ENCODE measurements around the gene PRLH. TPM values are rescaled to one million over a fixed set of nuclear protein-coding genes. Genes with fewer than 3 reads are reported as not detected.

Gene PRLH
- total RNA-seq, 4 donors from 2014 or later, result not detected

DNA sequence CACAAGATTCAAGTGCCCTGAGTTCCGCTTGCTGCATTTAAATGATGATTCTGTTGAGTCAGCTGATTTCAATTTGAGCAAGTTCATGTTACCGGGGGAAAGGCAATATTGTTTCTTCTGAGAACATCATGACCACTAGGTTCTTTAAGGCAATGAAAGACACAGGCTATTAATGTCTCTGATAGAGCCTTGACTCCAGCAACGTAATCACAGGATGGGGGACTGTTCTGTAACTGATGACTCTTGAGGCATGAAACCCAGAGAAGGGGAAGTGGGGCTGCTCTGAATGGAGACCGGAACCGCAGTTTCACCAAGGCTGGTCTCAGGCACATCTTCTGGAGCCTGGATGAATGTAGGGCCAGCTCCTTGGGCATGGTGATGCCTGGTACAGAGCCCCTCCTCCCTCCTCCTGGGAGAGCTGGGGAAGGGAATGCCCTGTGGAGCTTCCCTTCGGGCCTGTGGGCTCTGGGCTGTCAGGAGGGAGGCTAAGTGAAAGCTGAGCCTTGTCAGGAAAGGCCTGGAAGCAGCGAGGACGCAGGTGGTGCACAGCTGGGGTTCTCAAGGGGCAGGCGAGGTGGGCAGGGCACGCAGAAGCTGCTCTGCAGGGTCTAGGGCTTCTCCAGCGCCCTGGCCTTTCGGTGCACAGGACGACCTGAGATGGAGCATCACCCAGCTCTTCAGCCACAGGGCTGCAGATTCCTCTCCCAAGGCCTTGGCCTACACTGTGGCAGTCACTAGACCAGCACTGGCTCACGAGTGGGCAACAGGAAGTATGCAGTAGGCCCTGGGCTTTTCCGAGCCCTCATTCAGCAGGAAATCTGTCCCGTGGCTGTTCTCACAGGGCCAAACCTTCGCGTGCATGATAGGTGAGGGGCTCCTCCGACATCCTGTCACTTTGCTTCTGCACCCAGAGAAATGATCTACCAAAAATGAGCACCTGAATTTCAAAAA, 36.6 kb upstream of the PRLH start:
- H3K36me3 ChIP-seq, result no peaks in the 10 kb centered on the region
- no peak for TF ChIP-seq POLR2AphosphoS5 (IDR thresholded peaks at IDR 0.05)
- TF ChIP-seq EP300 (IDR thresholded peaks at IDR 0.05), result no peak
- TF ChIP-seq, protein P1, sequence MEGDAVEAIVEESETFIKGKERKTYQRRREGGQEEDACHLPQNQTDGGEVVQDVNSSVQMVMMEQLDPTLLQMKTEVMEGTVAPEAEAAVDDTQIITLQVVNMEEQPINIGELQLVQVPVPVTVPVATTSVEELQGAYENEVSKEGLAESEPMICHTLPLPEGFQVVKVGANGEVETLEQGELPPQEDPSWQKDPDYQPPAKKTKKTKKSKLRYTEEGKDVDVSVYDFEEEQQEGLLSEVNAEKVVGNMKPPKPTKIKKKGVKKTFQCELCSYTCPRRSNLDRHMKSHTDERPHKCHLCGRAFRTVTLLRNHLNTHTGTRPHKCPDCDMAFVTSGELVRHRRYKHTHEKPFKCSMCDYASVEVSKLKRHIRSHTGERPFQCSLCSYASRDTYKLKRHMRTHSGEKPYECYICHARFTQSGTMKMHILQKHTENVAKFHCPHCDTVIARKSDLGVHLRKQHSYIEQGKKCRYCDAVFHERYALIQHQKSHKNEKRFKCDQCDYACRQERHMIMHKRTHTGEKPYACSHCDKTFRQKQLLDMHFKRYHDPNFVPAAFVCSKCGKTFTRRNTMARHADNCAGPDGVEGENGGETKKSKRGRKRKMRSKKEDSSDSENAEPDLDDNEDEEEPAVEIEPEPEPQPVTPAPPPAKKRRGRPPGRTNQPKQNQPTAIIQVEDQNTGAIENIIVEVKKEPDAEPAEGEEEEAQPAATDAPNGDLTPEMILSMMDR (IDR thresholded peaks at IDR 0.05), result no peak
- TF ChIP-seq POLR2A (IDR thresholded peaks at IDR 0.05), result no peak
- H3K27me3 ChIP-seq, result no peaks in the 10 kb centered on the region

DNA sequence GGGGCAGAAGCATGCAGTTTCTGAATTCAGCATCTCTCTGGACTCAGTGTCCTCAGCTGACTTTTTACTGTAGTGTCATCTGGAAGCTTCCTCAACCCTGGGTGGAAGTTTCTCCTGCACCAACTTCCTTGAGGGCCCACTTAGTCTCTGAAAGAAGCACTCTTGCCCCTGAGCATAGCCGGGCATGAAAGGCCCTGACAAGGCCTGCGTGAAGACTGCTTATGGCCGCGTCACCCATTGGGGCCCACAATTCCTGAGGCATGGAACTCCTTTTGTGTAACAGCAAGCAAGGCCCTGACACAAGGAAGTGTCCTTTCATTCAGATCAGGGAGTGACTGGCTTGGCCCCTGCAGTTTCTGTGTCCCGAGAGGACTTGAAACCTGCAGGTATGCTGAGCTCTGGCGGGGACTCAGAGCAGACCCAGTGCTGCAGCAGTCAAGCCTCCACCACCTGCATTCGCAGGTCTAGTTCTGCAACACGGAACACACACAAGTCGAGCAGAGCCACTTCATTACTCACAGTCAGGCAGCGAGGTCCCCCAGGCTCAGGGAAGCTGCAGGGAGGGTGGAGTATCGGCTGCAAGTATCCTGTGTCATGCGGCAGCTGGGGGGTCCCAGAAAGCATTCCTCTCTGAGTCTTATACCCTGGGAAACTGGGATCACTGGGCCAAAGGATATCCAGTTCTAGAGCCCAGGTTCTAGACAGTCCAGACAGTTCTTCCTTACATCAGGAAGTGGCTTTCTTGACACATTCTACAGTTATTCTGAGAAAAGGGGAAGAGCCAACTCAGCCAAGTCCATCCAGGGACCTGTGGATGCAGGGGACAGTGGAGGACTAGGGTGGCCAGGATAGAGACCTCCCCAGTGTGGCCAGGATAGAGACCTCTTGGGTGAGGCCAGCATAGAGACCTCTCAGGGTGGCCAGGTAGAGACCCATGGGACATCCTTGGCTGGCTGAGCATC, 35.6 kb upstream of the PRLH start:
- no peak for TF ChIP-seq EP300 (IDR thresholded peaks at IDR 0.05)
- TF ChIP-seq POLR2A (IDR thresholded peaks at IDR 0.05), result no peak
- TF ChIP-seq POLR2AphosphoS5 (IDR thresholded peaks at IDR 0.05), result no peak
- TF ChIP-seq, protein P1 (IDR thresholded peaks at IDR 0.05), result no peak
- no peaks in the 10 kb centered on the region for H3K36me3 ChIP-seq
- no CpG with 5 or more reads among the region's 12 CpGs for WGBS, 2 donors (ENCODE audit: low coverage in 1 of 2)
- no peak for ATAC-seq
- H3K4me3 ChIP-seq, result no peak overlapping the region
- no peaks in the 10 kb centered on the region for H3K27me3 ChIP-seq
- no peak overlapping the region for H3K27ac ChIP-seq
- H3K9me3 ChIP-seq, result no peaks in the 10 kb centered on the region
- H3K4me1 ChIP-seq, result no peaks in the 10 kb centered on the region

More for the DNA sequence above, 36.6 kb upstream of the PRLH start:
- ATAC-seq, result no peak
- Histone ChIP-seq H3K27ac (no peak overlapping the region), H3K4me3 (no peak overlapping the region), H3K9me3 (no peaks in the 10 kb centered on the region), H3K4me1 (no peaks in the 10 kb centered on the region)
- 85 to 86% methylated on average over 2 to 4 of the region's 19 CpGs for WGBS, 2 donors (ENCODE audit: low coverage in 1 of 2)

DNA sequence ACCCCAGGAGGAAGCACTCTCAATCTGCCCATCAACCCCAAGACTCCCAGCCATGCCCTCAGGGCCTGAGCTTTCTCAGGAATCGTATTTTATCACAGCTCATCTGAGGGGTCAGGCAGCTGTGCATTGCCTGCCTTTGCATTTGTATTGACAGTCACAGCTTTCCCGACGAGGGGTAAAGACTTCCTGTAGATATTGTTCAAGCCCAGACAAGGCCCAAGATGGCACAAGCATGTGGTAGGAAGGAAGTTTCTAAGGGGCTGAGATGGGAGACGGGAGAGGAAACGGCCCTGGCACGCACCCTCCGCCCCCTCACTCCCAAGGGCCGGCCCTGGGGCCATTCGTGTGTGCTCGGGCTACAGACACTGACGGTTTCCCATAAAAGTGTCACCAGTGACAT, 34.2 kb upstream of the PRLH start:
- H3K9me3 ChIP-seq, result no peaks in the 10 kb centered on the region
- no peak overlapping the region for H3K27ac ChIP-seq
- TF ChIP-seq POLR2A (IDR thresholded peaks at IDR 0.05) (no peak), EP300 (IDR thresholded peaks at IDR 0.05) (no peak), POLR2AphosphoS5 (IDR thresholded peaks at IDR 0.05) (no peak)
- TF ChIP-seq, protein P1 (IDR thresholded peaks at IDR 0.05), result no peak
- H3K4me3 ChIP-seq, result no peak overlapping the region
- H3K4me1 ChIP-seq, result no peaks in the 10 kb centered on the region
- no peaks in the 10 kb centered on the region for H3K36me3 ChIP-seq
- no peaks in the 10 kb centered on the region for H3K27me3 ChIP-seq
- ATAC-seq, result no peak
- 58% methylated on average over 5 of the region's 11 CpGs; no CpG with 5 or more reads in 1 of the 2 donors for WGBS, 2 donors (ENCODE audit: low coverage in 1 of 2)

DNA sequence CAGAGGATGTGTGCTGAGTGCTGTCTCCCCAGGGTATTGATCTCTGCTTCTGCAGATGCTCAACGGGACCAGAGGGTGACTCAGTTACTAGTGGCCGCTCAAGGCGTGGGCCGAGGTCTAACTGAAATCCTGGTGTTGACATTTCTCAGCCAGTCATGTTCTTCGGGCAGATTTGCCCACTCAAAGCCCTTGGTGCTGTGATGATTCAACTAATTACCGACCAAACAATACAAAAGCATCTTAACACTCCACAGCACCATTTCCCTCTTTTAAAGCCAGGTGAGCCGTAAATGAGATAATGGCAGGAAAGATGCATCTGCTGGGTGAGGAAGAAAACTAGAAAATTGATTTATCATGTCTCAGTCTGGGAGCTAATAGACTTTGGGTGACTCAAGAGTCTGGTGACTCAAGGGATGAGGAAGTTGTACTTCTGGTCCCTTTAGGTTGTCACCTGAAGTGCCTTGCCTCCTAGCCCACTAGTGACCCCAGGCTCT, 32.7 kb upstream of the PRLH start:
- Histone ChIP-seq H3K27ac (no peak overlapping the region), H3K4me1 (no peaks in the 10 kb centered on the region), H3K36me3 (no peaks in the 10 kb centered on the region), H3K9me3 (no peaks in the 10 kb centered on the region), H3K4me3 (no peak overlapping the region), H3K27me3 (no peaks in the 10 kb centered on the region)
- no peak for ATAC-seq
- TF ChIP-seq EP300 (IDR thresholded peaks at IDR 0.05) (no peak), POLR2A (IDR thresholded peaks at IDR 0.05) (no peak), POLR2AphosphoS5 (IDR thresholded peaks at IDR 0.05) (no peak)
- TF ChIP-seq, protein P1 (IDR thresholded peaks at IDR 0.05), result no peak
- WGBS, 2 donors (ENCODE audit: low coverage in 1 of 2), result 83 to 86% methylated on average over 2 of the region's 7 CpGs

Data from gastroesophageal sphincter (tissue), 4 donors.